OCI-LY1 (cell line): Measurements from ENCODE around the gene NCAPD2.
"Not testable (repeated sequence)": the region's sequence is repeated elsewhere in the genome, so short reads cannot be mapped to it uniquely, and the experiment has no call there.

Experiments
- H2AFZ ChIP-seq: fragments of 200-600 bp; sonication (generic), shearing (Covaris generic); 2 replicates; pipeline ENCODE4 v1.6.0; 2014; ENCODE audit warnings: antibody characterized with exemption, mild to moderate bottlenecking, low read length
- H3F3A ChIP-seq: fragments of 200-600 bp; sonication (generic), shearing (Covaris generic); 2 replicates; pipeline ENCODE4 v1.6.0; 2014; ENCODE audit warnings: mild to moderate bottlenecking, antibody characterized with exemption, low read length, moderate library complexity; ENCODE audit not compliant: insufficient read depth
- H3K27ac ChIP-seq: fragments of 200-600 bp; sonication (generic); 2 replicates; pipeline ENCODE4 v1.5.1; 2014; ENCODE audit warnings: low read length, mixed run types, mild to moderate bottlenecking, low read depth; ENCODE audit not compliant: poor library complexity, severe bottlenecking
- H3K27me3 ChIP-seq: fragments of 200-600 bp; sonication (generic); 2 replicates; pipeline ENCODE4 v1.6.0; 2014; ENCODE audit warnings: antibody characterized with exemption, mild to moderate bottlenecking, low read length, moderate library complexity; ENCODE audit not compliant: insufficient read depth
- H3K36me3 ChIP-seq: fragments of 200-600 bp; sonication (generic); 2 replicates; pipeline ENCODE4 v1.6.1; 2014; ENCODE audit warnings: mild to moderate bottlenecking, antibody characterized with exemption, low read length, moderate library complexity, mixed read lengths; ENCODE audit not compliant: insufficient read depth
- H3K4me1 ChIP-seq: fragments of 200-600 bp; sonication (generic); 2 replicates; pipeline ENCODE4 v1.5.1; 2014; ENCODE audit warnings: mild to moderate bottlenecking, low read length, moderate library complexity; ENCODE audit not compliant: insufficient read depth, severe bottlenecking
- H3K4me2 ChIP-seq: fragments of 200-600 bp; sonication (generic), shearing (Covaris generic); 2 replicates; pipeline ENCODE4 v1.6.1; 2014; ENCODE audit warnings: low read length
- H3K4me3 ChIP-seq: fragments of 200-600 bp; sonication (generic); 2 replicates; pipeline ENCODE4 v1.5.1; 2014; ENCODE audit warnings: low read length, low read depth, mild to moderate bottlenecking, mixed read lengths; ENCODE audit not compliant: poor library complexity, severe bottlenecking
- H3K79me2 ChIP-seq: fragments of 200-600 bp; shearing (Covaris generic); 2 replicates; pipeline ENCODE4 v1.6.1; 2016; ENCODE audit warnings: mixed run types, low read length, mixed read lengths; ENCODE audit not compliant: insufficient read depth
- H3K9ac ChIP-seq: fragments of 200-600 bp; sonication (generic), shearing (Covaris generic); 2 replicates; pipeline ENCODE4 v1.6.1; 2014; ENCODE audit warnings: mild to moderate bottlenecking, low read length, mixed read lengths
- H3K9me2 ChIP-seq: fragments of 200-600 bp; sonication (generic), shearing (Covaris generic); 2 replicates; pipeline ENCODE4 v1.6.1; 2014; ENCODE audit warnings: low read depth, mild to moderate bottlenecking, low read length, mixed read lengths
- H3K9me3 ChIP-seq: fragments of 200-600 bp; shearing (Covaris generic); 2 replicates; pipeline ENCODE4 v1.6.1; 2014; ENCODE audit warnings: low read length, mixed read lengths
- H4K20me1 ChIP-seq: fragments of 200-600 bp; sonication (generic), shearing (Covaris generic); 2 replicates; pipeline ENCODE4 v1.6.0; 2016; ENCODE audit warnings: mild to moderate bottlenecking, low read length; ENCODE audit not compliant: insufficient read depth
- EZH2 ChIP-seq: fragments of 200-600 bp; sonication (generic), shearing (Covaris generic); IDR thresholded peaks from 2 replicates; pipeline ENCODE4 v1.8.0; 2017; ENCODE audit warnings: borderline replicate concordance, mixed run types, mild to moderate bottlenecking, antibody characterized with exemption, low read length, moderate library complexity, mixed read lengths
- TF ChIP-seq, protein P1 (sequence below): fragments of 200-600 bp; sonication (generic), shearing (Covaris generic); IDR thresholded peaks from 2 replicates; pipeline ENCODE4 v1.5.1; 2017; ENCODE audit warnings: mild to moderate bottlenecking, antibody characterized with exemption, low read length, moderate library complexity, mixed read lengths

The NCAPD2 gene

DNA sequence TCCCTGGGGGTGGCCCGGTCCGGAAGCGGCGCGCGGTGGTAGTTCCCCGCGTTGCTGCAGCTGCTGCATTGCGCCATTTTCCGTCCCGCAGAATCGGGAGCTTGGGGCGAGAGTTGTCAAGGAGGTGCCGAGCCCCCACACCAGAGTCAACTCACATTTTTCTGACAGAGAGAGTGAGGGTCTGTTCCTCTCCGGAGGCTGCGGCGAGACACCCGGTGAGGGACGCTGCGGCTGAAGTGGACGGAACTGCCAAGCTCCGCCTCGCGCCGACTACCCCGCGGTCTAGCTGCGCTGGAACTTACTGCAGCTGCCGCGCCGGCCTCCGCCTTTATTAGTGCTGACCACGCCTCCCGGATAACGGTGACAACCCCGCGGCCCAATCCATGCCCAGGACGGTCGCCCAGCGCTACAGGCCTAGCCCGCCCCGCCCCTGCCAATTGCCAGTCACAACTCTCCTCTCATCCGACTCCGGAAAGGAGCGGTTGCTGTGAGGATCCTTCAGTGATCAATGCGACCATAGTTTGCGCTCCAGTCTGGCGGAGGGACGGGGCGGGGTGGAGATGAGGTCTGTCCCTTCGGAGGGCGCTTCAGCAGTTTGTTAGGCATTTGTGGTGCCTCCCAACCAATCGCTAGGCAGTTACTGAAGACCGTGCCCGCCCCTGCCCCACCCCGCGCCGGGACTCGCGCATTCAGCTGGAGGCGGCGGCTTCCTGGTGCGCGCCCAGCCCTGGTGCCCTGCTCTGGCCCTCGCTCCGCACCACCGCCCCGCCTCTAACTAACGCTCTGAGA, 23.3 kb upstream of the NCAPD2 start, which contains the start of gene VAMP1:
TSS of gene VAMP1 (minus strand) at position 303 of the 789 bp plus-strand sequence. CDS start at position 157, 146 bp downstream.
- Histone ChIP-seq H3F3A (0 out of 2 replicates have a peak, but pooled peaks cover 5% of the 10 kb centered on the region), H3K27me3 (no peaks in the 10 kb centered on the region), H3K4me2 (peak within 1 kb of the TSS; percentile 95), H3K9me2 (no peaks in the 10 kb centered on the region), H3K9me3 (0 out of 2 replicates have a peak, but pooled peaks cover 3% of the 10 kb centered on the region), H3K27ac (peak within 1 kb of the TSS; percentile 78), H4K20me1 (no peaks in the 10 kb centered on the region), H3K4me3 (peak within 1 kb of the TSS; percentile 89), H3K79me2 (peaks cover 24% of the 10 kb centered on the region), H2AFZ (no peak within 1 kb of the TSS), H3K36me3 (peaks cover 40% of the 10 kb centered on the region), H3K4me1 (peaks cover 32% of the 10 kb centered on the region), H3K9ac (peak within 1 kb of the TSS; percentile 89)
- TF ChIP-seq, protein P1, sequence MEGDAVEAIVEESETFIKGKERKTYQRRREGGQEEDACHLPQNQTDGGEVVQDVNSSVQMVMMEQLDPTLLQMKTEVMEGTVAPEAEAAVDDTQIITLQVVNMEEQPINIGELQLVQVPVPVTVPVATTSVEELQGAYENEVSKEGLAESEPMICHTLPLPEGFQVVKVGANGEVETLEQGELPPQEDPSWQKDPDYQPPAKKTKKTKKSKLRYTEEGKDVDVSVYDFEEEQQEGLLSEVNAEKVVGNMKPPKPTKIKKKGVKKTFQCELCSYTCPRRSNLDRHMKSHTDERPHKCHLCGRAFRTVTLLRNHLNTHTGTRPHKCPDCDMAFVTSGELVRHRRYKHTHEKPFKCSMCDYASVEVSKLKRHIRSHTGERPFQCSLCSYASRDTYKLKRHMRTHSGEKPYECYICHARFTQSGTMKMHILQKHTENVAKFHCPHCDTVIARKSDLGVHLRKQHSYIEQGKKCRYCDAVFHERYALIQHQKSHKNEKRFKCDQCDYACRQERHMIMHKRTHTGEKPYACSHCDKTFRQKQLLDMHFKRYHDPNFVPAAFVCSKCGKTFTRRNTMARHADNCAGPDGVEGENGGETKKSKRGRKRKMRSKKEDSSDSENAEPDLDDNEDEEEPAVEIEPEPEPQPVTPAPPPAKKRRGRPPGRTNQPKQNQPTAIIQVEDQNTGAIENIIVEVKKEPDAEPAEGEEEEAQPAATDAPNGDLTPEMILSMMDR, result no peak
- no peak for TF ChIP-seq EZH2

DNA sequence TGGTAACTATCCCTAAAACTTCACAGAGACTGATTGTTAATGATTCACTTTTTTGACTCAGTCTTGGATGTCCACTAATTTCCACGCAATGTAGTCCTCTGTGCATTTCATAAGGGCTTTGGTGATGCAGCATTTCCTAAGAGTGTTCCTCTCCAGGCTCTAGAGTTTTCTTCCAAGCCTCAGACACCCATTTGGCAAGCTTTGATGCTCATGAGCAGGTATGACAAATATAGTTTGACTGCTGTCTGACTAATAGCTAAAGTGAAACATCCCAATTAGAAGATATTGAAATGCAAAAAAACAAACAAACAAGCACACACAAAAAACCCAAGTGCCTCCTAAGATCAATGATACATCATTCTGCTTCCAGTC, 21.9 kb upstream of the NCAPD2 start:
- 0 out of 2 replicates have a peak, but pooled peaks cover 5% of the 10 kb centered on the region for H3F3A ChIP-seq
- H3K4me3 ChIP-seq, result no peak overlapping the region
- H4K20me1 ChIP-seq, result no peaks in the 10 kb centered on the region
- peaks cover 29% of the 10 kb centered on the region for H3K4me1 ChIP-seq
- no peak overlapping the region for H2AFZ ChIP-seq
- H3K36me3 ChIP-seq, result peaks cover 26% of the 10 kb centered on the region
- peaks cover 7% of the 10 kb centered on the region; the same call in 1 of the 2 replicates for H3K9me3 ChIP-seq
- no peak overlapping the region for H3K27ac ChIP-seq
- no peak overlapping the region for H3K4me2 ChIP-seq
- H3K9me2 ChIP-seq, result no peaks in the 10 kb centered on the region
- H3K27me3 ChIP-seq, result no peaks in the 10 kb centered on the region; the same call in 1 of the 2 replicates
- no peak for TF ChIP-seq EZH2
- TF ChIP-seq, protein P1, result no peak
- H3K9ac ChIP-seq, result no peak overlapping the region
- H3K79me2 ChIP-seq, result peaks cover 24% of the 10 kb centered on the region

DNA sequence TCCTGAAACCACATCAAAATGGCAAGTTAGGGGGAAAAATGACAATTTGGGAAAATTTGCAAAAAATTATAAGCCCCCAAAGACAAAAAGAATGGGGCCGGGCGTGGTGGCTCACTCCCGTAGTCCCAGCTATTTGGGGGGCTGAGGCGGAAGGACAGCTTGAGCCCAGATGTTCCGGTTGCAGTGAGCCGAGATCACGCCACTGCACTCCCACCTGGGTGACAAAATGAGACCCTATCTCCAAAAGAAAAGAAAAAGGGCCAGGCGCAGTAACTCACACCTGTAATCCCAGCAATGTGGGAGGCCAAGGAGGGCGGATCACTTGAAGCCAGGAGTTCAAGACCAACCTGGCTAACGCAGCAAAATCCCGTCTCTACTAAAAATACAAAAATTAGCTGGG, 21.4 kb upstream of the NCAPD2 start:
- Histone ChIP-seq H3K4me3 (no peak overlapping the region), H3K36me3 (peaks cover 21% of the 10 kb centered on the region), H2AFZ (no peak overlapping the region), H3K79me2 (peaks cover 24% of the 10 kb centered on the region), H3K27ac (no peak overlapping the region), H3K9me3 (peaks cover 7% of the 10 kb centered on the region; the same call in 1 of the 2 replicates), H3K4me1 (peaks cover 28% of the 10 kb centered on the region), H3K27me3 (no peaks in the 10 kb centered on the region; the same call in 1 of the 2 replicates), H3K9me2 (no peaks in the 10 kb centered on the region), H3K9ac (no peak overlapping the region), H3K4me2 (no peak overlapping the region), H4K20me1 (no peaks in the 10 kb centered on the region), H3F3A (0 out of 2 replicates have a peak, but pooled peaks cover 5% of the 10 kb centered on the region)
- TF ChIP-seq, protein P1, result no peak
- no peak for TF ChIP-seq EZH2

DNA sequence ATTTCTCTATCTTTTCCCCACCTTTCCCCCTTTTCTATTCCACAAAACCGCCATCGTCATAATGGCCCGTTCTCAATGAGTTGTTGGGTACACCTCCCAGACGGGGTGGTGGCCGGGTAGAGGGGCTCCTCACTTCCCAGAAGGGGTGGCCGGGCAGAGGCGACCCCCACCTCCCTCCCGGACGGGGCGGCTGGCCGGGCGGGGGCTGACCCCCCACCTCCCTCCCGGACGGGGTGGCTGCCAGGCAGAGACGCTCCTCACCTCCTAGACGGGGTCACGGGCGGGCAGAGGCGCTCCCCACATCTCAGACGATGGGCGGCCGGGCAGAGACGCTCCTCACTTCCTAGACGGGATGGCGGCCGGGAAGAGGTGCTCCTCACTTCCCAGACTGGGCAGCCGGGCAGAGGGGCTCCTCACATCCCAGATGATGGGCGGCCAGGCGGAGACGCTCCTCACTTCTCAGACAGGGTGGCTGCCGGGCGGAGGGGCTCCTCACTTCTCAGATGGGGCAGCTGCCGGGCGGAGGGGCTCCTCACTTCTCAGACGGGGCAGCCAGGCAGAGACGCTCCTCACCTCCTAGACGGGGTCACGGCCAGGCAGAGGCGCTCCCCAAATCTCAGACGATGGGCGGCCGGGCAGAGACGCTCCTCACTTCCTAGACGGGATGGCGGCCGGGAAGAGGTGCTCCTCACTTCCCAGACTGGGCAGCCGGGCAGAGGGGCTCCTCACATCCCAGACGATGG, 18.5 kb upstream of the NCAPD2 start:
- not testable (repeated sequence) for H3K9me3 ChIP-seq, H3K27me3 ChIP-seq

More for the DNA sequence above, 18.5 kb upstream of the NCAPD2 start:
- H4K20me1 ChIP-seq, H3K4me3 ChIP-seq, H3K79me2 ChIP-seq, H3K9ac ChIP-seq, H3K4me2 ChIP-seq, H2AFZ ChIP-seq, H3K4me1 ChIP-seq, H3K27ac ChIP-seq, H3F3A ChIP-seq, H3K9me2 ChIP-seq, H3K36me3 ChIP-seq: not testable (repeated sequence)
